NCI-H2029 treated with DMSO at 0.1 percent for 48 hours (cell line): ENCODE results near the gene ZC2HC1B.
"Not testable (repeated sequence)": the region's sequence is repeated elsewhere in the genome, so short reads cannot be mapped to it uniquely, and the experiment has no call there.

Experiments used
- DNase-seq: peaks from one replicate; lab custom pipeline; 2025; lab: John Stamatoyannopoulos, UW

Gene ZC2HC1B

DNA sequence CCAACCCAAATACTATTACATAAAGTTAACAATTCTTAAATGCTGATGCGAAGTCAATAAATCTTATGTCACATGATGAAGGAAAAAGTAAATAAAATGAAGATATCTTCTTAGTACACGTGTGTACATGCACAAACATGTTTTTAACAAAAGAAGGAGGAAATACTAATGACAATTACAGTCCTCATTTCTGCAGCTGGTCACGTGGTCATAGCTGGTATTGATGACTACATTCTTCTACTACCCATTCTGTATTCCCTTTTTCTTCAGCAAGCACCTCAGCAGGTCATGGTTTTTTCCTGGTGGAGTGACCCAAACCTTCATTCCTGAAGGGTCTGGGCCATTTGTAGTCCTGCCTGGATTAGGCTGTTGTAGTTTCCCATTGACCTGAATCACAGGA lies 4.5 kb downstream of the ZC2HC1B start:
- not testable (repeated sequence) for DNase-seq

DNA sequence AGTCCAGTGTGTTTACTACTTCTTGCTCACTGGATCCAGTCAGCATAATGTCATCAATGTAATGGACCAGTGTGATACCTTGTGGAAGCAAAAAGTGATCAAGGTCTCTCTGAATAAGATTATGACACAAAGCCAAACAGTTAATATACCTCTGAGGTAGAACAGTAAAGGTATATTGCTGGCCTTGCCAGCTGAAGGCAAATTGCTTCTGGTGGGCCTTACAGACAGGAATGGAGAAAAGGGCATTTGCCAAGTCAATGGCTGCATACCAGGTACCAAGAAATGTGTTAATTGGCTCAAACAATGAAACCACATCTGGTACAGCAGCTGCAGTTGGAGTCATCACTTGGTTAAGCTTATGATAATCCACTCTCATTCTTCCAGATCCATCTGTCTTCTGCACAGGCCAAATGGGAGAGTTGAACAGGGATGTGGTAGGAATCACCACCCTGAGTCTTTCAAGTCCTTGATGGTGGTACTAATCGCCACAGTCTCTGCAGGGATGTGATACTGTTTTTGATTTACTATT lies 7.0 kb downstream of the ZC2HC1B start:
- DNase-seq: not testable (repeated sequence)

DNA sequence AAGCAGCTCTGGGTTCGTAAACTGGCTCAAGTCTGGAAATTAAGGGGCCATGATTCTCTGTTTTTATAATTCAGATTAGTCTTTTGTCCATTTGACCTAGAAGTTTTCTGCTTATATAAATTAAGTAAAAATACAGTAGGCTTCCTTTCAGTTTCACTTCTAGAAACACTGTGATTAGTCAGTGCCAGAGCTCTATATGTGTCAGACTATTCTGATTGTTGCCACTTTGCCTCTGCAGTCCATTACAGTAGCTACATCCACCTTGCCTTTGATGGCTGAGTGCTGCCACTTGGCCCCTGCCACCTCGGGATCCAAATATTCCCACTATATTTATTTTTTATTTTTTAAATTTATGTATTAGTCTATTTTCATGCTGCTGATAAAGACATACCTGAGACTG lies 7.9 kb downstream of the ZC2HC1B start:
- no peak for DNase-seq

DNA sequence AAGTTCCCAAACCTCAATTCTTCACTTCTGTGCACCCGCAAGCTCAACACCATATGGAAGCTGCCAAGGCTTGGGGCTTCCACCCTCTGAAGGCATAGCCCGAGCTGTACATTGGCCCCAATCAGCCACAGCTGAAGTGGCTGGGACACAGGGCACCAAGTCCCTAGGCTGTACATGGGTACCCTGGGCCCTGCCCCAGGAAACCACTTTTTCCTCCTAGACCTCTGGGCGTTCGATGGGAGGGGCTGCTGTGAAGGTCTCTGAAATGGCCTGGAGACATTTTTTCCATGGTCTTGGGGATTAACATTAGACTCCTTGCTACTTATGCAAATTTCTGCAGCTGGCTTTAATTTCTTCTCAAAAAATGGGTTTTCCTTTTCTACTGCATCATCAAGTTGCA lies 9.3 kb downstream of the ZC2HC1B start:
- not testable (repeated sequence) for DNase-seq

DNA sequence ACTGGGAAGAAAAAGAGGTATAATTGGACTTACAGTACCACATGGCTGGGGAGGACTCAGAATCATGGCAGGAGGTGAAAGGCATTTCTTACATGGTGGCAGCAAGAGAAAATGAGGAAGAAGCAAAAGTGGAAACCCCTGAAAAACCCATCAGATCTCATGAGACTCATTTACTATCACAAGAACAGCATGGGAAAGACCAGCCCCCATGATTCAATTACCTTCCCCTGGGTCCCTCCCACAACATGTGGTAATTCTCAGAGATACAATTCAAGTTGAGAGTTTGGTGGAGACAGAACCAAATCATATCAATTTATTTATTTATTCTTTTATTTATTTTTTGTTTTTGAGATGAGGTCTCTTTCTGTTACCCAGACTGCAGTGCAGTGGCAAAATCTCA lies 10.2 kb downstream of the ZC2HC1B start:
- not testable (repeated sequence) for DNase-seq

DNA sequence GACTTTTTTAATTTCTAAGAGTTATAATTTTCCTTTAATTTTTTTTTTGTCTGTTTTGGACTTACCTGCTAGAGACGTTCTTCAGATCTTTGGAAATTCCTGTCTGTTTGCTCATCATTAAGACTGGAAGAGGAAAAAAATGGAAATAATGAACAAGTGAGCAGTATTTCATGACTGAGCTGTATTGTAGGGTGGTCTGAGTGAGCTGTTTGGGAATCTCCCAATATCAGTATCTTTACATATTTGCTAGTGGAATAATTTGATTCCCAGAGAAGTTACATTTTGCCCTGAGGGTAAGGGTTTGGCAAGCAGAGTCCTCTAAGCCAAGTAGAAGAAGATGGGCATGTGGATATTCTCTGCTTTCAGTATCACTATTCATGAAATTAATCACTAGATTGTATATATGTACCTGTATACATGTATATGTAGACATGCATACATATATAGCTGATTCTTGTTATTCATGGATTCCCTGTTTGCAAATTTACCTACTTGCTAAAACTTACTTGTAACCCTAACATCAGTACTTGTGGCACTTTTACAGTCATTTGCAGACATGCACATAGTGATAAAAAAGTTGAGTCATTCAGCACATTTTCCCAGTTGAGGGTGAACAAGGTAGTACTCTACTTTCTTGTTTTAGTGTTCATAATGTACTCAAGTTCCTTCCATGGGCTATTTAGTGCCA lies 13.5 kb downstream of the ZC2HC1B start:
- DNase-seq: no peak

DNA sequence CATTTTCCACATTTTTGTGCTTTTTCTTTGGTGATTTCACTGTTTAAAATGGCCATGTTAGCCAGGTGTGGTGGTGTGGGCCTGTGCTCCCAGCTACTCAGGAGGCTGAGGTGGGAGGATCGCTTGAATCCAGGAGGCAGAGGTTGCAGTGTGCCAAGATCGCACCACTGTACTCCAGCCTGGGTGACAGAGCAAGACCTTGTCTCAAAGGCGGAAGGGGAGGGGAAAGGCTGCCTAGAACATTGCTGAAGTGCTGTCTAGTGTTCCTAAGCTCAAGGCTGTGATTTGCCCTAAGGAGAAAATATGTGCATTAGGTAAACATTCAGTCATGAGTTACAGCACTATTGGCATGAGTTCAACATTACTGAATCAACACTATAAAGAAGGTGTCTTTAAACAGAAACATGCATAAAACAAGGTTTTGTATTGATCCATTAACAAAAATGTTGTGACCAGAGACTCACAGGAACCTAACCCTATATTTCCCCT lies 14.0 kb downstream of the ZC2HC1B start:
- no peak for DNase-seq

DNA sequence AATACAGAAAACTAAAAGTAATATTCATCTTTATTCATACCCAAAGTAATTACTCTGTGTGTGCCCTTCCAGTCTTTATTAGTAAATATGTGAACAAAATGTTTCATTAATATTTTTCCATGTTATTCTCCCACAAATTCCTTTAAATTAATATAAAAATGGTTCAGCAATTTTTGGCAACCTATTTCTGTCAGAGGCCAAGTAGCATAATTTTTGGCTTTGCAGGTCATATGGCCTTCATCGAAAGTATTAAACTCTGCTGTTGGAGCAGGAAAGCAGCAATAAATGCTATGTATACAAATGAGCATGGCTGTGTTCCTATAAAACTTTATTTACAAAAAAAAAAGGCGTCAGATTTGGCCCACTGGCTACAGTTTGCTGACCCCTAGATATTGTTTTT lies 16.1 kb downstream of the ZC2HC1B start:
- DNase-seq: no peak

DNA sequence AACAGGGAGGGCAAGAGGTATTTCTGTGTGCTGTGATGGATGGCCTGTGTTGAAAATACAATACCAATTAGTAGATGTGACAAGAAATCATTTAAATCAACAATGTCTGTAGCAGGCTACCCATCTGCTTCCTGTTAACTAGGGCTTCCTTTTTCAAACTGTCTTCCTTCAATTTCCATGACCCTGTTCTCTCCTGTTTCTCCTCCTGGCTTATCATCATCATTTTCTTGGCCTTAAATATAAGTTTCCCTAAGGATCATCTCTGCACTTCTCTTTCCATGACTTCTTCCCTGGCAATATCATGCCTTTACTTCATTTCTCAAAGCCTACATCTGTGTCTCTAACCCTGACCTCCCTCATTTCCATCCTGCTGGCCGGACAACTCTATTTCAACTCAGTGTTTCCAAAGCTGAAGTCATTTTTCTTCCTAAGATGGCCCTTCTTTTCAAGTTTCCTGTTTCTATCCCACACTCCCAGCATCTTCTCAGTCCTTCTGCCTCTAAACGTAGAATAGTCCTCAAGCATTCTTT lies 18.2 kb downstream of the ZC2HC1B start:
- DNase-seq: no peak

DNA sequence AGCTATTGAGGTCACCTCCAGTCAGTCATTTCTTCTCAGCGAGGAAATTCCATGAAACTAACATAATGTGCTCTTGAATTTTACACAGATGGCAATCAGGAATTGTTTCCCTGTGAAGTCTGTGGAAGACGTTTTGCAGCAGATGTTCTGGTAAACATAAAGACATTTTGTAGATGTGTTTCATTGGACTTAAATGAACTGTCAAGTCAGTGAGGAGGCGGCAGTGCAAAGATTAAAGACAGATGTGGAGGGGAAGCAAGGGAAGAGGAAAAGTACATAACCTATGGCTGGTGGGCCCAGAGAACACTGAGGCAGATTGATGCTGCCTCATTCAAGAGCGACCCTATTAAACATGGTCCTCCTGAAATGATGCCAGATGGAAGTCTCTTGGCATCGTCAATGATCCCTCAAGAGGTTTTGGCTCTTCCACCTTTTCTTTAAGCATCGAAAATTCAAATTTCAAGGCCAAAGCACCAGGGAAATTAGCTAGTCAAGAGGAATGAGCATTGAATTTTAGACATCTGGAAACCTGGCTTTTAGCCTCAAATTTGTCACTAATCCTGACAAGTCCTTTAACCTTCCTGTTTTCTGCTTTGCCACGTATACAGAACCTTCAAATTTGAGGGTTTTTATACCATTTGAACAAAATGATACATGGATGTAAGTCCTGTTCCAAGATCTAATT lies 20.1 kb downstream of the ZC2HC1B start:
- DNase-seq: no peak

DNA sequence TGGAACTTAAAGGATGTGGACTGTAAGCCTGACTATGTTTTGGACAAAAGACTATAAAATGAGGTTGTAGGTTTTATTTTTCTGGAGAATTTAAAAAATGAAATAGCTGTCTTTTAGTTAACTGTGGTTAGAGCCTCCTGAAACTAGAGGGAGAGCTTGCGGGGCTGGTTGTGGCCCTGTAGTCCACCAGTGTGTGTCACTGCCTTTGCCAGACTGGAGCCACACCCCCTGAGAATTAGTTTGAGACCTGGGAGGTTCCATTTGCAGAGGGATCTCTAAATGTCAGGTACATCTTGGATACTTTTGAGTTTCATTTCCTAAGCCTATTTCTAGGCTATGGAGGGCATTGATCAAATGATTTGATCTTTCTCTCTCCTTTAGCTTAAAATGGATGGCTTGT lies 20.8 kb downstream of the ZC2HC1B start:
- no peak for DNase-seq

DNA sequence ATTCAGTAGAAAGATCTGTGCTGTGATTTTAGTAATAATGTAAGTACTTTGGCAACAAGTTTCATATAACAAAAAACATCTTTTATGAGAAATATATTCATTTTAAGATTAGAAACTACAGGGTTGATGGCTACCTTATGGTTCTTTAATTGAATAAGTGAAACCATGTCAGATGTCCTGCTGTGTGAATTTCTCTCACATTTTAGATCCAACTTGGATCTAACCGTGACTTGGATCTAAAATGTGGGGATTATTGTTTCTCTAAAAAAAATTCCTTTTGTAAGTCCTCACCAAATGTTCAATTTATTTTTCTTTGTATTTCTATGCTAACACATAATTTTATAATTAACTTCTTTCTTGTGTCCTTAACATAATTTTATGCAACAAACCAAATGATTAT lies 30.4 kb downstream of the ZC2HC1B start:
- no peak for DNase-seq

DNA sequence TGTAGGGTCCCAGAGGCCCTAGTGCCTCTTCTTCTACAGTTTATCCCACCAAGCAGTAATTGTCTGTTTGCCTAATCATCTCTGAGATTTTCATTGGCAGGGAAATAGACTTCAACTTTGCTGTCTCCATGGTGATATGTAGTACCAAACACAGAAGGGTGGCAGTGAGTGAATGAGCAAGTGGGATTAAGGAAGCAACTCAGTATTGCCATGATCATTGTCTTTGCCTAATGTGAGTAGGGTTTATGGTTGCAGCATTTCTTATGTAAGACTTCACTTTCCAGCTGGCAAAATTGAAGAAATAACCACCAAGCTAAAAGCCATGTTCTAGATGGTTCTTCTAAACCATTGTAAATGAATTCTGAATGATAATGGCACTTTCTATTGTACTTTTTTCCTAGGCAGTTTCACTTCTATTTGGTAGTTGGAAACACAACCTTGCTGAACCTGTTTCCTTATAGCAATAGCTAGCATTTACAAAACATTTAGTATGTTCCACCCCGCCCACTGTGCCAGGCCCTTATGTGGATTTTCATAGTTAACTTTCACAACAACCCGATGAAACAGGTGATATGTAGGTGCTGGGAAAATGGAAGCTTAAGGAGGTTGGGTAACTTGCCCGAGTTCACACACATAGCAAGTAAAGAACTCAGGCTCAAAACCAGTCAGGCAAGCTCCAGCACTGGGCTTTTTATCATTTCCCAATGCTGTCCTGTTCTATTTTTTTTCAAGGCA lies 32.0 kb downstream of the ZC2HC1B start:
- DNase-seq: no peak

DNA sequence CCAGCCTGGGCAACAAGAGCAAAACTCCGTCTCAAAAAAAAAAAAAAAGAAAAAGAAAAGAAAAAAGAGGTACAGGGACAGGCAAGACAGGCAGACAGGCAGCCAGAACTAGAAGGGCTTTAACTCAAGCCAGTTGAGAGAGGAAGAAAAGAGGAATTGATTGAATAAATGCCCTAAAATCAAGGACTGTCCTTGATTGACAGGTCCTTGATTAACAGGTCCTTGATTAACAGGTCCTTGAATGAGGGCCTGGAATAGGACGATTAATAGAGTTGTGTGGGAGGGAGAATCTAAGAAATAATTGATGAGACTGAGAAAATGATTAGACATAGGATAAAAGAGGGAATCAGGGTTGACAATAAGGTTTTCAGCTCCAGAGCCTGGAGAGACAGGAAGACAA lies 36.1 kb downstream of the ZC2HC1B start:
- DNase-seq: no peak

DNA sequence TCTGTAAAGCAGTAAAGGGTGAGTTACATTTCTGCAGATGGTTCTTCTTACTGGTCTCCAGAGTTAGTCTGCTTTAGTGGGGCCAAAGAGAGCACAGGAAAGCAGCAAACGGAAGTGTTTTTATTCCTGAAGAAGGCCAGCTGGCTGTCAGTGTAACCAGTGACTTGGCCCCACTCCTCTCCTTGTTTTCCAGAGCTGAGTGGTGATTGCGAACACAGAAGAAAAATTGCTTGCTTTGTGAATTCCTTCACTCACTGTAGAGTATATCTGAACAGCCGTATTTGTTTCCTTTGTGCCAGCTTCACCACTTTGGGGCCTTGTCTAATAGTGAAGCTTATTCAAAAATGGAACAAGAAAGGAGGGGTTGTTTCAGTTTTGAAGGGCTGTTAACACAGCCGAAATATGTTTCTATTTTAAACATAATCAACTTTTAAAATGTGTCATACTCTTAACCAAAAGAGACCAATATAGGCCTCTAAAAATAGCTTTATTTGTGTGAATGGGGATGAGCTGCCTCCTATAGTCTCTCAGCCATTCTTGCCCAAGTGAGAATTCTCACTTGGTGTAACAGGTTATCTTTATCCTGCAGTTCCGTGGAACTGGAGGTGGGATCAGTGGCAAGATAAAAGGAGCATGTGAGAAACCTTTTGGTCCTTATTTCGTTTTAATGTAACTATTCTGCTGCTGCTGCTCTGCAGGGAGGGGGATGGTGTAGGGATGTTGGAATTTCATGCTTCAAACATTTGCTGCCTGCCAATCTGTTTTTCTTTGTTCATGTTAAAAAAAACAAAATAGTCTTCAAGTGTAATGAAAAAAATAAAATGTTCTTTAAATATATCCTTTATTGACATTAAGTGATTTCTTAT lies 37.8 kb downstream of the ZC2HC1B start:
- no peak for DNase-seq

DNA sequence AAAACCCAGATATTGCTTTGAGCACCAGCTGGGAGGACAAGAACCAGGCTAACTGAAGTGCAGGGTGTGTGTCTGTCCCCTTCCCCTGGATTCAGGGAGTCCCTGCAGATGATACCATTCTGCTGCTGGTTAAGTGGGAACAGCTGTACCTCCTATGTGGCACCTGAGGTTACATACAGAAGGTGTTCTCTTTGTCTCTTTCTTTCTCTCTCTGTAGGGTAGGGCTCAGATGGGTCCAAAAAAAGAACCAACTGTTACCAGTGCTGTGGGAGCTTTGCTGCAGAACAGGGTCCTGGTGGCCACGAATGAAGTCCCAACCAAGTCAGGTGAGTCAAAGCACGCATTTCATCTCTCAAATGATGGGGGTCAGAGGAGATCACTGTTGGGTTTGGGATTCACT lies 38.6 kb downstream of the ZC2HC1B start:
- DNase-seq: no peak

DNA sequence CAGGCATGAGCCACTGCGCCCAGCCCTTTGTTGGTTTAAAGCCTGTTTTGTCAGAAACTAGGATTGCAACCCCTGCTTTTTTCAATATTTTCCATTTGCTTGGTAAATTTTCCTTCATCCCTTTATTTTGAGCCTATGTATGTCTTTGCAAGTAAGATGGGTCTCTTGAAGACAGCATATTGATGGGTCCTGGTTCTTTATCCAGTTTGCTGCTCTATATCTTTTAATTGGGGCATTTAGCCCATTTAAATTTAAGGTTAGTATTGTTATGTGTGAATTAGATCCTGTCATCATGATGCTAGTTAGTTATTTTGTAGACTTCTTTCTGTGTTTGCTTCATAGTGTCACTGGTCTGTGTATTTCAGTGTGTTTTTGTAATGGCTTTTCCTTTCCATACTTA lies 46.8 kb downstream of the ZC2HC1B start:
- no peak for DNase-seq

DNA sequence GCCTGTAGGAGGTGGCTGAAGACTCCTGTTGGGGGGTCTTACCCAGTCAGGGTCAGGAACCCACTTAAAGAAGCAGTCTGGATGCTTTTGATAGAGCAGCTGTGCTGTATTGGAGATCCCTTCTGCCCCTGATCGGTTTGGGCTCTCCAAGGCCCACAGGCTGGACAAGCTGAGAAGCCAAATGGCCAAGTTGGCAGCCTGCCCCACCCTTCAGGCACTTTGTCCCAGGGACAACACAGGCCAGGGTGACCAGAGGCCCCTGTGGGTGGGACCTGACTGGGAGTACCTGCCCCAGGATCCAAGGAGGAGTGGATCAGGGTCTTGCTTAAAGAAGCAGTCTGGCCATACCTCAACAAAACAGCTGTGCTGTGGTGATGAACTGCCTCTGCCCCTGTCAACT lies 48.4 kb downstream of the ZC2HC1B start:
- DNase-seq: no peak

DNA sequence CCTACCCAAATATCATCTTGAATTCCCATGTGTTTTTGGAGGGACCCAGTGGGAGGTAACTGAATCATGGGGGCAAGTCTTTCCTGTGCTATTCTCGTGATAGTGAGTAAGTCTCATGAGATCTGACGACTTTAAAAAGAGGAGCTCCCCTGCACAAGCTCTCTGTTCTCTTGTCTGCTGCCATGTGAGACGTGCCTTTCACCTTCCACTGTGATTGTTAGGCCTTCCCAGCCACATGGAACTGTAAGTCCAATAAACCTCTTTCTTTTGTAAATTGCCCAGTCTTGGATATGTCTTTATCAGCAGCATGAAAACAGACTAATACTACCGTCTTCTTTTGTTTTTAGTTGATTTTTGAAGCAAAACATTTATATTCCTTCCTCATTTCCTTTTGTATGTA lies 52.8 kb downstream of the ZC2HC1B start:
- not testable (repeated sequence) for DNase-seq

DNA sequence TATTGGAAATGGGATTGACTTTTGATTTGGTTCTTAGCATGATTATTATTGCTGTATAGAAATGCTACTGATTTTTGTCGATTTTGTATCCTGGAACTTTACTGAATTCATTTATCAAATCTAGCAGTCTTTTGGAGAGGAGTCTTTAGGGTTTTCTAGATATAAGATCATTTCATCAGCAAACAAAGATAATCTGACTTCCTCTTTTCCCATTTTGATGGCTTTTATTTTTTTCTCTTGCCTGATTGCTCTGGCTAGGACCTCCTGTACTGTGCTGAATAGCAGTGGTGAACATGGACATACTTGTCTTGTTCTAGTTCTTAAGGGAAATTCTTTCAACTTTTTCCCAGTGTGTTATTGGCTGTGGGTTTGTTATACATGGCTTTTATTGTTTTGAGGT lies 64.6 kb downstream of the ZC2HC1B start:
- no peak for DNase-seq

DNA sequence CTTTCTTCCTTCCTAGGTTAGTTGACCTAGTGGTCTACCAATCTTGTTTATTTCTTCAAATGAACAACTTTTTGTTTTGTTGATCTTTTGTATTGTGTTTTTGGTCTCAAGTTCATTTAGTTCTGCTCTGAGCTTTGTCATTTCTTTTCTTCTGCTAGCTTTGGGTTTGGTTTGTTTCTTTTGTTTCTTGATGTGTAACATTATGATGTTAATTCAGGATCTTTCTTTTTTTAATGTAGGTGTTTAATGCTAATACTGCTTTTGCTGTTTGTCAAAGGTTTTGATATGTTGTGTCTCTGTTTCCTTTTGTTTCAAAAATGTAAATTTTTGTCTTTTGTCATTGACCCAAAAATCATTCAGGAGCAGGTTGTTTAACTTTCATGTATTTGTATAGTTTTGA lies 65.7 kb downstream of the ZC2HC1B start:
- no peak for DNase-seq

DNA sequence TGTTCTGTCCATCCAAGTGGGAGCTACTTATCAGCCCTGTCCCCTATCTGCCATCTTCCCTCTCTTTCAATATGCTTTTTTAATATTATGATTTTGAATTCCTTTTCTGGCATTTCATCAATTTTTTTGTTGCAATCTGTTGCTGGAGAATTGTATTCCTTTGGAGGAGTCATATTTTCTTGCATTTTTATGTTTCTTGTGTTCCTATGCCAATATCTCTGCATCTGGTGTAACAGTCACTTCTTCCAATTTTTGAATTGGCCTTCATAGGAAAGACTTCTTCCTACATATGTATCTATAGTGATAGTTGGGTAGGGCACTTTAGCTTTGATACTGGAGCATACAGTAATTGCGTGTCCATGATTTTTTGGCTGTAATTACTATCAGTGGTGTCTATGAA lies 70.1 kb downstream of the ZC2HC1B start:
- no peak for DNase-seq
